OCI-LY7 (cell line): ENCODE measurements around the gene APBB2.

Experiments used
- EZH2phosphoT487 ChIP-seq: fragments of 200-600 bp; sonication (generic); IDR thresholded peaks from 2 replicates; pipeline ENCODE4 v1.6.1; 2018; ENCODE audit warnings: low read depth, borderline replicate concordance, mild to moderate bottlenecking, mixed run types, antibody characterized with exemption, low read length, moderate library complexity, mixed read lengths
- TF ChIP-seq, protein P1 (sequence below): fragments of 200-600 bp; sonication (generic); conservative IDR thresholded peaks from 2 replicates; pipeline ENCODE4 v1.5.1; 2014; ENCODE audit warnings: mild to moderate bottlenecking, antibody characterized with exemption, low read length, moderate library complexity, mixed read lengths

DNA sequence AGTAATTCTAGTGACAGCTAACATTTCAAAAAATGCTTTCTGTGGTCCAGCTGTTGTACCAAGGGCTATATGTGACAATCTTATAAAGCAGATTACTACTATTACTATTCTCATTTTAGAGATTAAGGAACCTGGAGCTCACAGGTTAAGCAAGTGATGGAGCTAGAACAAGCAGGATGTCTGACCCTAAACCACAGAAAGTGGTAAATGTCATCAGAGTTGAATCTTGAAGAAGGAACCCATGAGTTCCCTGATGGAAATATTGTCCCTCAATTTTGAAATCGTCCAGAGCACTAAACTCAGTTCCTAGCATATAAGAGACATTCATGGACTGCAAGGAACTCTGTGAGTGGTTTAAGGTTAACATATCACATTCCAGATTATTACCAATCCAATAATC is 214.0 kb downstream of the APBB2 start:
- TF ChIP-seq, protein P1, sequence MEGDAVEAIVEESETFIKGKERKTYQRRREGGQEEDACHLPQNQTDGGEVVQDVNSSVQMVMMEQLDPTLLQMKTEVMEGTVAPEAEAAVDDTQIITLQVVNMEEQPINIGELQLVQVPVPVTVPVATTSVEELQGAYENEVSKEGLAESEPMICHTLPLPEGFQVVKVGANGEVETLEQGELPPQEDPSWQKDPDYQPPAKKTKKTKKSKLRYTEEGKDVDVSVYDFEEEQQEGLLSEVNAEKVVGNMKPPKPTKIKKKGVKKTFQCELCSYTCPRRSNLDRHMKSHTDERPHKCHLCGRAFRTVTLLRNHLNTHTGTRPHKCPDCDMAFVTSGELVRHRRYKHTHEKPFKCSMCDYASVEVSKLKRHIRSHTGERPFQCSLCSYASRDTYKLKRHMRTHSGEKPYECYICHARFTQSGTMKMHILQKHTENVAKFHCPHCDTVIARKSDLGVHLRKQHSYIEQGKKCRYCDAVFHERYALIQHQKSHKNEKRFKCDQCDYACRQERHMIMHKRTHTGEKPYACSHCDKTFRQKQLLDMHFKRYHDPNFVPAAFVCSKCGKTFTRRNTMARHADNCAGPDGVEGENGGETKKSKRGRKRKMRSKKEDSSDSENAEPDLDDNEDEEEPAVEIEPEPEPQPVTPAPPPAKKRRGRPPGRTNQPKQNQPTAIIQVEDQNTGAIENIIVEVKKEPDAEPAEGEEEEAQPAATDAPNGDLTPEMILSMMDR = no peak
- no peak for TF ChIP-seq EZH2phosphoT487
